GM21576 (cell line): Measurements from ENCODE around the gene AGMO.
"Not testable (repeated sequence)": the region's sequence is repeated elsewhere in the genome, so short reads cannot be mapped to it uniquely, and the experiment has no call there.

Source experiments
- ATAC-seq: cut with Tn5 transposase; IDR thresholded peaks from one replicate; pipeline ENCODE4 v1.9.1; 2021; ENCODE audit warnings: mild to moderate bottlenecking, moderate library complexity; ENCODE audit not compliant: unreplicated experiment

Gene AGMO

GRCh38 chr7:15332956-15333355 is 228.9 kb downstream of the AGMO start:
- ATAC-seq: no peak

- ATAC-seq: no peak
These were observed 230.9 kb downstream of the AGMO start for GRCh38 chr7:15330943-15331342.

- no peak for ATAC-seq
These were observed 234.8 kb downstream of the AGMO start for GRCh38 chr7:15327001-15327400.

- no peak for ATAC-seq
These were observed 235.7 kb downstream of the AGMO start for GRCh38 chr7:15326044-15326644.

GRCh38 chr7:15323550-15323949 is 238.3 kb downstream of the AGMO start:
- ATAC-seq: no peak

GRCh38 chr7:15317215-15317614 is 244.6 kb downstream of the AGMO start:
- ATAC-seq: no peak

- ATAC-seq: no peak
These were observed 246.1 kb downstream of the AGMO start for GRCh38 chr7:15315678-15316077.

GRCh38 chr7:15314922-15315321 is 246.9 kb downstream of the AGMO start:
- ATAC-seq: no peak

- ATAC-seq: no peak
These were observed 248.5 kb downstream of the AGMO start for GRCh38 chr7:15313361-15313760.

- ATAC-seq: no peak
These were observed 251.9 kb downstream of the AGMO start for GRCh38 chr7:15309872-15310271.

GRCh38 chr7:15308821-15309220 is 253.0 kb downstream of the AGMO start:
- no peak for ATAC-seq

- ATAC-seq: no peak
These were observed 255.5 kb downstream of the AGMO start for GRCh38 chr7:15306296-15306695.

- ATAC-seq: no peak
These were observed 256.7 kb downstream of the AGMO start for GRCh38 chr7:15305002-15305600.

- no peak for ATAC-seq
These were observed 258.5 kb downstream of the AGMO start for GRCh38 chr7:15303357-15303756.

GRCh38 chr7:15300986-15301385 is 260.8 kb downstream of the AGMO start:
- ATAC-seq: not testable (repeated sequence)

- ATAC-seq: no peak
These were observed 269.7 kb downstream of the AGMO start for GRCh38 chr7:15292138-15292537.

GRCh38 chr7:15291699-15292098 is 270.1 kb downstream of the AGMO start:
- no peak for ATAC-seq

- ATAC-seq: no peak
These were observed 273.1 kb downstream of the AGMO start for GRCh38 chr7:15288741-15289140.

GRCh38 chr7:15284396-15284795 is 277.4 kb downstream of the AGMO start:
- ATAC-seq: no peak

GRCh38 chr7:15280078-15280733 is 281.6 kb downstream of the AGMO start:
- no peak for ATAC-seq

GRCh38 chr7:15279640-15280039 is 282.2 kb downstream of the AGMO start:
- ATAC-seq: no peak

GRCh38 chr7:15257689-15258088 is 304.1 kb downstream of the AGMO start:
- ATAC-seq: no peak
